NCI-H1417 (cell line): ENCODE results near the gene SLCO2A1.
A peak's percentile ranks its signal among the peaks of the same experiment; 100 is the strongest.

Source experiments
- DNase-seq, 3 experiments: peaks; one replicate each; lab custom pipeline; 2025; lab: John Stamatoyannopoulos, UW

The SLCO2A1 gene

DNA sequence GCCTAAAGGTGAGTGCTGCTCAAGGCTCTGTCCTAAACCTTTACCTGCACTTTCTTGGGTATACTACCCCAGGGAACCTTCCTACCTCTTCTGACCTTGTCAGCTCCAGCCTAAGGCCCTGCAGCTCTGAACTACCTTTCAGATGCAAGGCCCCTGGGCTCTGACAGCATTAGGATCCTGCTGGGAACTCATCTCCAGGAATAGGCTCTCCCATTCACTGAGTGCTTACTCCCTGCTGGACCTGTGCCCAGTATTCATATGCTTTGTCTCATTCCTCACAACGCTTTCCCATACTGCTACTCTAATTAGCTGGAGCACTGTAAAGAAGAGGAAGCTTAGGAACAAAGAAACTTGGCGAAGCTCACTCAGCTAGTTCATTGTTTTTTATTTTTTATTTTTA, 80.3 kb downstream of the SLCO2A1 start:
- peak; percentile 11 to 77 (median 35) for DNase-seq

GRCh38 chr3:133948996-133949395, 80.7 kb downstream of the SLCO2A1 start:
- DNase-seq = no peak

GRCh38 chr3:133948131-133948810, 81.5 kb downstream of the SLCO2A1 start:
- DNase-seq = no peak

GRCh38 chr3:133945381-133946095, 84.2 kb downstream of the SLCO2A1 start:
- no peak for DNase-seq

DNA sequence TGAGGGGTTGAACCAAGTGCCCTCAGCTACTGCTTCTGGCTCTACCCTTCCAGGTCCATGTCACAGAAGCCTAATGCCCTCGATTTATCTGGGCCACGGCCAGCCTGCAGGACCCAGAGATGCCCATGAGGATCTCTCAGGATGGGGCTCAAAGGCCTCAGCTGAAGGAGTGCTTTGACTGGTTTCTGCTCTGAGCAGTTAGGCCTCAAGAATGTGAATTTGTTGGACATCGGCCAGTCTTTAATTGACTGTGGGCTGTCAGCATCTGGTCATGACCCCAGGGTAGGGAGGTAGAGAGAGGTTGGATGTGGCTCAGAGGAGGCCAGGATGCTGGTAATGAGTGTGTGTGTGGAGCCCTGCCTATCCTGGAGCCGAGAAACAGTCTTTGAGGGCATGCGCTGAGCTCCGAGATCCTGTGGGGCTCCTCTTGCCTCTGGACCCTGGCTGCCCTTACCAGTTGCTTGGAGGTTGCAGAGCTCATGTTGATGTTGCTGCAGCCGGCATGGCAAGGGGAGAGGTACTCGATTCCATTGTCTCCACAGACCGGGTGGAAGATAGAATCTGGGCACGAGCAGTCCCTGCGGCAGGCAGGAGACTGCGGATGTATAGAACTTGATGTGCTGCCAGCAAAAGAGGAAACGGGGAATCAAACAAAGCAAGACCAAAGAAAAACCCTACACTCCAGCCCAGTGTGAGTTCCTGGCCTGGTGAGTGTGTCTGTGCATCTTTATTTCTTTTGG, 84.9 kb downstream of the SLCO2A1 start:
- DNase-seq = no peak

DNA sequence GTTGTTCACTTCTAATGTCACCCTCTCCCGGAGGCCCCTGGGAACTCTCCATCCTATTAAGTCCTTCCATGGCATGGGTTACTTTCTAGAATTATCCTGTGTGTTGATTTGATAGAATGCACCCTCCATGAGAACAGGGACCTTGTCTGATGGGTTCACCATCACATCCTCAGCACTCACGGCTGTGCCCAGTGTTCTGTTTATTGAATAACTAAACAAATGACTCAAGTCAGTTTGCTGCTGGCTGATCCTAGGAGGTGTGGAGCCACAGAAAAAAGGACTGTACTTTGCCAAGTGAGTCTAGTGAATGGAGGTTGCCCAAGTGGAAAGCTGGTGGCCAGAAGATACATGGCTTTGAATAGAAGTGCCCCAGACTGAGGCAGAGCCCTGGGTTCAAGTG, 85.5 kb downstream of the SLCO2A1 start:
- DNase-seq = no peak

GRCh38 chr3:133943639-133944141, 86.0 kb downstream of the SLCO2A1 start:
- DNase-seq = no peak

GRCh38 chr3:133943031-133943535, 86.6 kb downstream of the SLCO2A1 start:
- DNase-seq = no peak

DNA sequence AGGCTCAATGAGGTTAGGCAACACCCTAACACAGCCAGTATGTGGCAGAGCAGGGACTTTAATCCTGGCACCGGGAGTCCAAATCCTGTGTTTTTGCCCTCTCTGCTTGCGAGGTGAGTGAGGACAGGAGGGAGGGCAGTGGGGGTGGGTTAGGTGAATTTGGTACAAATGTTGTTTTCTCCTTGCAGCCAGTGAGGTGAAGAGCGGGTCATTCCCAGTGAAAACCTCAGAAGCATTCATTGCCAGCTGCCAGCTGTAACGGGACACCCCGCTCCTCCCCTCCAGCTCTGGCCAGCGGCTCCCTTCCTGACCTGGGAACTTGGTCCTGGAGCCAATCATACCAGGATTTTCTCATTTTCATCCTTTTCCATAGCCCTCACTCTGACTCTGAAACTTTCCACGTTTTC, 88.3 kb downstream of the SLCO2A1 start:
- DNase-seq = no peak

- DNase-seq = no peak
Measured at GRCh38 chr3:133940536-133940935, 89.2 kb downstream of the SLCO2A1 start.

DNA sequence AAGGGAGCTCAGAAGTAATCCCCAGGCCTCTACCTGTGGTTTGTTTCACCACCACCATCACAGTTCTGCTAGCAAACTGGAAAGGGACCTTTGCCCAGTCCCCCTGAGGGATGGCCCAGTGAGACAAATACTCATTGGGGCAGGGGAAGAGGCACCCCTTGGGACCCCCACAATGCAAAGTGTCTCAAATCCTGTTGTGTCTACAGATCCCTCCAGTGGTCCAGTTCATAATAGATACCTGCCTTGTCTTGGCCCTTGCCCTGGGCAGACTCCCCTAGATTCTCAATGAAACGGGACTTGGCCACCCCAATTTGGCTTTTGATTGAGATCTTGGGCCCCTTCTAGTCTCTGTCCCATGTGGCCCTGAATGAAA, 90.3 kb downstream of the SLCO2A1 start:
- DNase-seq = no peak

DNA sequence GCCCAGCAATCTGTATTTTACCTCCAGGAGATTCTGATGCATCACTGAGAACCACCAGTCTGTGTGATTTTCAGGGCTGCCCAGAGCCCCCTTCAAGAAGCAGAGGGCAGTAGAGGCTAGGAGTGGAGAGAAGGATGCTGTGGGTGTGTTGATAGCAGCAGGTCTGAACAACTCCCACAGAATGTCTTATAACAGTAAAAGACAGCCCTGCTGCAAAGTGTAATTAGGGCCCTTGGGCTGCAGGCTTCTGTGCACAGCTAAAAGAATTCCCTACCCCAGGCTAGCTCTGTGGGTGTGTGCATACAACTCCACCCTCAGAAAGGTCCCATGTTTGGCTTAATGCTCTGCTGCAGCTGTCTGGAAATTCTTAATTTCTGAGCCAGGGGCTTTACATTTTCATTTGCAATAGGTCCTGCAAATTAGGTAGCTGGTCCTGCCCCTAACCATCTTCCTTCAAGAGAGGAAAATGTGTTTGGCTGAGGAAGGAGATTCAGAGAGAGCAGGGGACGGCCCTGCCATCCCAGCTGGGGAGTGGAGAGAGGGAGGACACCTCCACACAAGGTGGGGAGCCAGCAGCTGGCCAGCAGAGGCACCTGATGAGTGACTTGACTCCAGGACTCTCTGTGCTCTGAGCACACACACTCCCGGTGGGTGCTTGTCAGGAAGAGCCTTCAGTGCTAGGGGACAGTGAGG, 90.8 kb downstream of the SLCO2A1 start:
- peak in 1 of 3 experiments; percentile 25 for DNase-seq

DNA sequence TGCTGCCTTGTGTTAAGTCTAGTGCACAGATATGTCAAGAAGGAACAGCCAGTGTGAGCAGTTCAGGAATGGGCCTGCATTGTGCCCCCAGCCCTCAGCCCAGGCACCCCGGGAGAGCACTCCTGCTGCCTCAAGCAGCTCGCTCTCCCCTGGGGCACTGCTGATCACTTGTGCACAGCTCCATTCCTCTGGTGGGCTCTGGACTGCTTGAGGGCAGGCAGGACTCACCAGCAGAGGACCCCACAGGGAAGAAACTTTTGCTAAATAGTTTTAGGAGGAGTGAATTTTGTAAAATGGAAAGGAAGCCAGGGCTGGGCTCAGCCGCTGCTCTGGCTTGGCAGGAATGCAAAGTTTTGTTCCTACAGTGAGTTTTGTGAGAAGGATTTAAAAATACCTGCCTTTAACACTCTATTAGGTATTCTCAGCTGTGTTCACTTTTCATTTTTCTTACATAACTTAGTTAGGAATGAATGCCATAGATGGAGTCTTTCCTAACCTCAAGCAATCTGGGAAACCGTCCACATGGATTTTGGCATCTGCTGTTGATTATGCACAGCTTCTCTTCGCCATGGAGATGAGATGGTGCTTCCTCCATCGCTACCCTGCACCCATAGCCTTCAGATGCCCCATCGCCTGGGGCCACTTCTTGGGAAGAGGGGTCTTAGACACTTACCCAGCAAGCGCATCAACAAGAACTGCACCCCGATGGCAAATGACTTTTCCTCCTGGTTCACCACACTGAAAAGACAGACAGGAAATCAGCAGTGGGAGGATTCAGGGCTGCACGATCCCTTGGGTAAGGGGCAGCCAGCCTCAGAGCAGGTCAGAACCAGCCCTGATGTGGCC, 91.7 kb downstream of the SLCO2A1 start:
- DNase-seq = no peak

- no peak for DNase-seq
Measured at GRCh38 chr3:133937061-133937686, 92.6 kb downstream of the SLCO2A1 start.

DNA sequence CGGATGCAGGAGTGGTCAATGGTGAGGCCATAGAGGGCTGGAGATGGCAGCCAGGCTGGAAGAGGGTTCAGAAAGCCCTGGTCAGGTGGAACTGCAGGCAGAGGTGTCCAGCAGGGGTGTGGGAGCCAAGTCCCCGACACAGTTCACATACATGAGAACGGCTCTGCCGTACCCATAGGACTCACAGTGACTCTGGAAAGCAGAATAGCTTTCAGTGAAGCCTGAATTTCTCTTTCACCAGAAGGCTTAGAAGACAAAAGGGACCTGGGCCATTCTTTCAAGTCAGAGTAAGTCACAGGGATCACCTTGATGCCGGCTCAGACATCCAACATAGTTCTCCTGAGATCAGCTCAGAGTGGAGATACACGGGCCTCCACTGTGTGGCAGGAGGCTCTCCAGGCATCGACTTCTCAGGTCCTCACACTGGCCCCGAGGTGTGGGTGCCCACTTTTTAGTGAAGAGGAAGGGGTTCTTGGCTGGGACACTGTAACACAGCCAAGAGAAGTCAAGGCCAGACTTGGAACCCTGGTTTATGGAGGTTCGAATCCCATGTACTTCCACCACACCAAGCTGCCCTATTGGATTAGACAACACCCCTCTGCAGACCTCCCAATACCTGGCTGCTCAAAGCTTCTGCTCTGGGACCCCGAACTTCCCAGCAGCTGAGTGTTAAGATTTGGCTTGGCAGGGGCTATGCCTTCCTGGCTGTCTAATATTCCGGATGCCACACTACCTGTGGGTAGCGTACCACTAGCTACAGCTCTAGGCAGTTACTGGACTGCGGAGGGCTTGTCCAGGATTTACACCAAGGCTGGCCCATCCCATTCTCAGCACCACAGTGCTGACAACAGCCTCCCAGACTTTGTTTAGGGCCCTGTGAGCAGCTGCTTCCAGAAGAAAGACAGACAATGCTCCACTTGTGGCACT, 93.6 kb downstream of the SLCO2A1 start:
- no peak for DNase-seq

GRCh38 chr3:133934996-133935842, 94.5 kb downstream of the SLCO2A1 start:
- DNase-seq = no peak

GRCh38 chr3:133934073-133934970, 95.4 kb downstream of the SLCO2A1 start:
- no peak for DNase-seq
